K562 (cell line): Measurements from ENCODE around the gene GCN1.
"Not testable (repeated sequence)": the region's sequence is repeated elsewhere in the genome, so short reads cannot be mapped to it uniquely, and the experiment has no call there.

Source experiments
- ETV6 ChIP-seq, 3 experiments: fragments of 150-350 bp in 1 of 3; sonication (generic) in 1 of 3; formaldehyde crosslinking in 1 of 3; IDR thresholded peaks; 2 replicates each; pipeline versions ENCODE4 v1.6.1 to v1.8.0; 2014 to 2022; ENCODE audit warnings: borderline replicate concordance in 2 of 3, low read depth in 2 of 3, antibody characterized with exemption in 1 of 3, low read length in 1 of 3, mild to moderate bottlenecking in 1 of 3, missing genetic modification reagents in 1 of 3
- JUN ChIP-seq, 2 experiments: sonication (generic) in 1 of 2; formaldehyde crosslinking in 1 of 2; IDR thresholded peaks; 2 replicates each; pipeline versions ENCODE4 v1.6.1 to v1.8.0; 2012 to 2022; ENCODE audit warnings: borderline replicate concordance in 2 of 2, mild to moderate bottlenecking in 2 of 2, improper control_type of control experiment in 1 of 2, low read depth in 1 of 2, low read length in 1 of 2, missing genetic modification reagents in 1 of 2
- JUND ChIP-seq, 2 experiments: IDR thresholded peaks; 2 replicates in 1 of 2; 3 replicates in 1 of 2; pipeline ENCODE4 v1.6.1; 2011; ENCODE audit warnings: borderline replicate concordance in 2 of 2, low read depth in 2 of 2, low read length in 2 of 2, improper control_type of control experiment in 1 of 2, missing biosample characterization in 1 of 2, missing genetic modification characterization in 1 of 2, missing genetic modification reagents in 1 of 2
- MAX ChIP-seq: sonication (generic); formaldehyde crosslinking; IDR thresholded peaks from 2 replicates; pipeline ENCODE4 v1.9.0; 2022; ENCODE audit warnings: mild to moderate bottlenecking, missing genetic modification reagents
- NONO ChIP-seq, 2 experiments: fragments of 200-400 bp in 1 of 2; fragments of 450-650 bp in 1 of 2; formaldehyde crosslinking in 1 of 2; IDR thresholded peaks; 2 replicates each; pipeline ENCODE4 v1.6.1; 2017; ENCODE audit warnings: low read depth in 2 of 2, mild to moderate bottlenecking in 2 of 2, moderate library complexity in 2 of 2, low read length in 1 of 2
- NR1H2 ChIP-seq: sonication (generic); formaldehyde crosslinking; IDR thresholded peaks from 2 replicates; pipeline ENCODE4 v1.4.0; 2020; ENCODE audit warnings: mild to moderate bottlenecking, missing genetic modification reagents
- RCOR1 ChIP-seq, 2 experiments: IDR thresholded peaks; 2 replicates each; pipeline ENCODE4 v1.6.1; 2012; ENCODE audit warnings: low read depth in 2 of 2, low read length in 2 of 2, borderline replicate concordance in 1 of 2, improper control_type of control experiment in 1 of 2
- SRSF1 ChIP-seq: fragments of 200-400 bp; formaldehyde crosslinking; IDR thresholded peaks from 2 replicates; pipeline ENCODE4 v1.6.1; 2017; ENCODE audit warnings: mild to moderate bottlenecking, low read depth, low read length, moderate library complexity
- ZNF253 ChIP-seq: fragments of 250-450 bp; sonication (Bioruptor Pico); conservative IDR thresholded peaks from 2 replicates; pipeline ENCODE4 v1.6.1; 2021; ENCODE audit warnings: mild to moderate bottlenecking
- TF ChIP-seq, protein P1 (sequence below): sonication (generic); formaldehyde crosslinking; IDR thresholded peaks from 2 replicates; pipeline ENCODE4 v1.8.0; 2022; ENCODE audit warnings: mild to moderate bottlenecking, missing genetic modification reagents, borderline replicate concordance

DNA sequence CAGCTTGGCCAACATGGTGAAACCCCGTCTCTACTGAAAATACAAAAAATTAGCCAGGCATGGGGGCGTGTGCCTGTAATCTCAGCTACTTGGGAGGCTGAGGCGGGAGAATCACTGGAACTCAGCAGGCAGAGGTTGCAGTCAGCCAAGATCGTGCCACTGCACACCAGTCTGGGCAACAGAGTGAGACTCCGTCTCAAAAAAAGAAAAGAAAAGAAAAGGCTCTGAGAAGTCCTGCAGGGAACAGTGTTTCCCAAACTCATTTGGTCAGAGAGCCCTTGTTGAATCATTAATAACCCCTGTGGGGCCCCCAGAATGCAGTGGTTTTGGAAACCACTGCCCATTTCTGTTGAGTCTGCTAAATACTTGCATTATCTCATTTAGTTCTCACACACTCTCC lies 18.7 kb upstream of the GCN1 start:
- TF ChIP-seq NR1H2; MAX (CRISPR knock-in tag); JUN (IDR thresholded peaks at IDR 0.05; ENCODE audit: borderline replicate concordance, low read depth, low read length); JUN (CRISPR knock-in tag; IDR thresholded peaks at IDR 0.05; ENCODE audit: borderline replicate concordance); NONO (IDR thresholded peaks at IDR 0.05; ENCODE audit: low read depth in 2 of 2, low read length in 1 of 2); SRSF1; ETV6 (IDR thresholded peaks at IDR 0.05; ENCODE audit: borderline replicate concordance in 1 of 2, low read depth in 2 of 2, low read length in 1 of 2); ETV6 (CRISPR knock-in tag; IDR thresholded peaks at IDR 0.05; ENCODE audit: borderline replicate concordance); JUND (IDR thresholded peaks at IDR 0.05; ENCODE audit: borderline replicate concordance, low read depth, low read length); JUND (tag; IDR thresholded peaks at IDR 0.05; ENCODE audit: borderline replicate concordance, low read depth, low read length); ZNF253 (CRISPR knock-in tag); RCOR1 (IDR thresholded peaks at IDR 0.05; ENCODE audit: borderline replicate concordance in 1 of 2, low read depth in 2 of 2, low read length in 2 of 2): not testable (repeated sequence)
- TF ChIP-seq, protein P1, sequence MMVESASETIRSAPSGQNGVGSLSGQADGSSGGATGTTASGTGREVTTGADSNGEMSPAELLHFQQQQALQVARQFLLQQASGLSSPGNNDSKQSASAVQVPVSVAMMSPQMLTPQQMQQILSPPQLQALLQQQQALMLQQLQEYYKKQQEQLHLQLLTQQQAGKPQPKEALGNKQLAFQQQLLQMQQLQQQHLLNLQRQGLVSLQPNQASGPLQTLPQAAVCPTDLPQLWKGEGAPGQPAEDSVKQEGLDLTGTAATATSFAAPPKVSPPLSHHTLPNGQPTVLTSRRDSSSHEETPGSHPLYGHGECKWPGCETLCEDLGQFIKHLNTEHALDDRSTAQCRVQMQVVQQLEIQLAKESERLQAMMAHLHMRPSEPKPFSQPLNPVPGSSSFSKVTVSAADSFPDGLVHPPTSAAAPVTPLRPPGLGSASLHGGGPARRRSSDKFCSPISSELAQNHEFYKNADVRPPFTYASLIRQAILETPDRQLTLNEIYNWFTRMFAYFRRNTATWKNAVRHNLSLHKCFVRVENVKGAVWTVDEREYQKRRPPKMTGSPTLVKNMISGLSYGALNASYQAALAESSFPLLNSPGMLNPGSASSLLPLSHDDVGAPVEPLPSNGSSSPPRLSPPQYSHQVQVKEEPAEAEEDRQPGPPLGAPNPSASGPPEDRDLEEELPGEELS (CRISPR knock-in tag) = not testable (repeated sequence)
